Retinal pigment epithelial cell (primary cell): ENCODE results near the gene PFDN1.

Source experiments
- DNase-seq: peaks from one replicate; pipeline ENCODE4 v3.0.0-alpha.2; 2010; ENCODE audit warnings: low read depth
- H3K4me3 ChIP-seq: 2 replicates; pipeline ENCODE4 v1.5.1; 2011; ENCODE audit warnings: mild to moderate bottlenecking, low read length, control low read depth, moderate library complexity
- CTCF ChIP-seq: conservative IDR thresholded peaks from 2 replicates; pipeline ENCODE4 v1.5.1; 2011; ENCODE audit warnings: low read depth, low read length, control low read depth, inconsistent platforms

The PFDN1 gene

GRCh38 chr5:140261403-140262171 is 41.3 kb downstream of the PFDN1 start:
- TF ChIP-seq CTCF, result no peak
- H3K4me3 ChIP-seq, result no peak overlapping the region
- peak; percentile 86 for DNase-seq

GRCh38 chr5:140260089-140260656 is 42.7 kb downstream of the PFDN1 start:
- no peak overlapping the region for H3K4me3 ChIP-seq
- no peak for DNase-seq
- TF ChIP-seq CTCF, result no peak

- no peak for TF ChIP-seq CTCF
- no peak overlapping the region for H3K4me3 ChIP-seq
- no peak for DNase-seq
These were observed 43.4 kb downstream of the PFDN1 start for GRCh38 chr5:140259500-140259899.

- H3K4me3 ChIP-seq, result no peak overlapping the region
- TF ChIP-seq CTCF, result no peak
- no peak for DNase-seq
These were observed 44.0 kb downstream of the PFDN1 start for GRCh38 chr5:140258873-140259272.

GRCh38 chr5:140258016-140258415 is 44.9 kb downstream of the PFDN1 start:
- DNase-seq, result no peak
- TF ChIP-seq CTCF, result no peak
- no peak overlapping the region for H3K4me3 ChIP-seq

- TF ChIP-seq CTCF, result no peak
- no peak for DNase-seq
- H3K4me3 ChIP-seq, result no peak overlapping the region
These were observed 46.2 kb downstream of the PFDN1 start for GRCh38 chr5:140256726-140257125.

GRCh38 chr5:140255460-140256157 is 47.3 kb downstream of the PFDN1 start:
- H3K4me3 ChIP-seq, result no peak overlapping the region
- DNase-seq, result no peak
- TF ChIP-seq CTCF, result no peak
